OCI-LY3 (cell line): ENCODE measurements around the gene RGS14.

Experiments
- CTCF ChIP-seq: fragments of 200-600, 300-600 bp; sonication (generic); IDR thresholded peaks from 2 replicates; pipeline ENCODE4 v1.5.1; 2014; ENCODE audit warnings: antibody characterized with exemption, low read length, low read depth
- EZH2phosphoT487 ChIP-seq: fragments of 200-600 bp; shearing (Covaris generic); IDR thresholded peaks from 2 replicates; pipeline ENCODE4 v1.6.1; 2018; ENCODE audit warnings: antibody characterized with exemption, mixed run types, low read depth

- peak; percentile 81 for TF ChIP-seq CTCF
- no peak for TF ChIP-seq EZH2phosphoT487
Measured at GRCh38 chr5:177309351-177310191, 48.2 kb upstream of the RGS14 start.
